GM12873 (cell line): Measurements from ENCODE around the gene GCG.

Source experiments
- CTCF ChIP-seq: IDR thresholded peaks from 2 replicates; pipeline ENCODE4 v1.5.1; 2012; ENCODE audit warnings: low read depth, mild to moderate bottlenecking, moderate library complexity, low read length, control low read depth; ENCODE audit not compliant: insufficient read depth; ENCODE audit errors: missing control alignments

GCG gene

DNA sequence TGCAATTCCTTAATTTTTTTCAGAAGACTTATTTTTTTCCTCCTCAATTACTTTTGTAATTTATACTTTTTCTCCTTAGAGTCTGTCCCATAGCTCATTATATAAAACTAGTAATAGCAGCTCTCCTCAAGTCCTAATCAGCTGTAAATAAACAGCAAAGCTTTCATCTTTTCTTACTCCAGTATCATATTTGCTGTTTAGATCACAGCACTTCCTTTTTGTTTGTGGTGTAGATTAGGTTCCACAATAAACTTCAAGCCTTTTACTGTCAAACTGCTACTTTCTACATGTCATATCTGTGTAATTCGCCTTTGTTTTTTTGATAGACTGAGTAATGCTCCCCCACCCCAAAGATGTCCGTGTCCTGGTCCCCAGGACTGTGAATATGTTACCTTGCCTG lies 25.5 kb downstream of the GCG start:
- no peak for TF ChIP-seq CTCF

- TF ChIP-seq CTCF: no peak
These were observed 25.9 kb downstream of the GCG start for GRCh38 chr2:162126111-162126519.

DNA sequence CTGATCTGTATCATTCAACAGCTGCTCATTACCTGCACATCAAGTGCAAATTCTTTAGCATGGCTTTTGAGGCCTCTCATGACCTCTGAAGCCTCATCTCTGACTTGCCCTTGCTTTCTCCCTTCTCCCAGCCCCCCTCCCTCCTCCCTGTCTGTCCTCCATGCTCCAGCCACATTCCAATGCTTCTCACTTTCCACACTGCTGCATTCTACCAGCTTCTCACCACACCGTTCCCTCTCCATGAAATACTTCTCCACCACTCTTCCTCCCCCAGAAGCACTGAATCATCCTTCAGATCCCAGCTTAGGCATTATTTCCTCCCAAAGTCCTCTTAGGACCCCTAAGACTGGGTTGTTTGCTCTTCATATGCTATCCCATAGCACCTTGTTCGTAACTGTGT lies 26.9 kb downstream of the GCG start:
- TF ChIP-seq CTCF: no peak

GRCh38 chr2:162123806-162124758 lies 28.0 kb downstream of the GCG start:
- TF ChIP-seq CTCF: peak; percentile 49

DNA sequence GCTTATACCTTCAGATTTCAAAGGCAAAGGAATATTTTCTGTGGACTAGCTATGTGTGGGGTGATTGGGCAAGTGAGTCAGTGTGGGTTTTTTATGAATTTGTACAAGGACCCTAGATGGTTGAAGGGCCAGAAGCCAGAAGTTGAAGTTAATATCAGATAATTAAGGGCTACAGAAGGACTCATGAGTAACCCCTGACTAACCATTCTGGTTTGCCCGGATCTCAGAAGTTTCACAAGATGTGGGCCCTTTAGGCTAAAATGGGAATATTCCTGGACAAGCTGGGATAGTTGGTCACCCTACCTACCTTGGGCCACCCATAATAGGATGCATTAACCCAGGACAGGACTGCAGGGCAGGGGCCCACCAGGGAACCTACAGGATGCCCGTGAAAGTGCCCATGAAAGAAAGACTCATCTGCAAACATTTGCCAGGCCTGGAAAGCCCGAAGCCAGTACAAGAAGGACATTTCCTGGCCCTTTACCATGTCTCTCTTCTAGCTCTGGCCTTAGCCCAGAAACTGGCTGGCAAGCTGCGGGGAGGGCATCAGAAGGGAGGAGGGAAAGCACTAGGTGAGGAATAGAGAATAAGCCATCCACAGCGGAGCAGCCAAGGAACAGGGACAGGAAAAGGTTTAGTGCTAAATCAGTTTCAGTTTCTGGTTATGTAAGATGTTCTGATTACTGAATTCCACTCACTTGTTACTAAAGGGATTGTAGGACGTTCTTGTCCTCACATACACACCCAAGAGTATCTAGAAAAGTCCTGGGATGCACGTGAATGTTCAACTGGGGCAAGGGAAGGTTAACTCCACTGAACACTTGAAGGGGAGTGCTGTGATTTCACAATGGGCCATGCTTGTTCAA lies 33.6 kb downstream of the GCG start:
- no peak for TF ChIP-seq CTCF

DNA sequence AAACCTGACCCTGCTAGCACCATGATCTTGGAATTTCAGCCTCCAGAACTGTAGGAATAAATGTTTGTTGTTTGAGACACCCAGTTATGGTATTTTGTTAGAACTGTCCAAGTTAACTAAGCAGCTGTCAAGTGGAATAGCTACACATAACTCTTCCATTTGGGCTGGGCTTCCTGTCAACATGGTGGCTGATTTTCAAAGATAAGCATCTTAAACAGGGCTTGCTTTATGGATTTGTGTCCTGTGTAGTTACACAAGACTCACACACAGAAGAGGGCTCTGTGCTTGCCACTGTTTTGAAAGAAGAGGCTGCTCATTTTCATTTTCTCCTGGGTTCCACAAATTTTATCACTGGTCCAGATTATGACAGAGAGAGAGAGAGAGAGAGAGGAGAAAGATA lies 35.7 kb downstream of the GCG start:
- TF ChIP-seq CTCF: no peak

- TF ChIP-seq CTCF: no peak
These were observed 37.0 kb downstream of the GCG start for GRCh38 chr2:162115076-162115475.
